Measurements from ENCODE around the gene ZDHHC7.
"Not testable (repeated sequence)": the region's sequence is repeated elsewhere in the genome, so short reads cannot be mapped to it uniquely, and the experiment has no call there.

Gene ZDHHC7

GRCh38 chr16:84943620-84944019 lies 67.7 kb downstream of the ZDHHC7 start:
- TF ChIP-seq ZFX (IDR thresholded peaks at IDR 0.05; ENCODE audit: borderline replicate concordance) (no peak), CTCF (IDR thresholded peaks at IDR 0.05) (no peak)
- H3K27ac ChIP-seq, result no peak overlapping the region

GRCh38 chr16:84942786-84943185 lies 68.5 kb downstream of the ZDHHC7 start:
- TF ChIP-seq CTCF (IDR thresholded peaks at IDR 0.05) (no peak), ZFX (IDR thresholded peaks at IDR 0.05; ENCODE audit: borderline replicate concordance) (no peak)
- no peak overlapping the region for H3K27ac ChIP-seq

- H3K27ac ChIP-seq, result no peak overlapping the region
- TF ChIP-seq CTCF (IDR thresholded peaks at IDR 0.05), result no peak
- no peak for TF ChIP-seq ZFX (IDR thresholded peaks at IDR 0.05; ENCODE audit: borderline replicate concordance)
Measured at GRCh38 chr16:84941921-84942320, 69.4 kb downstream of the ZDHHC7 start.

- TF ChIP-seq ZFX (IDR thresholded peaks at IDR 0.05; ENCODE audit: borderline replicate concordance) (no peak), CTCF (IDR thresholded peaks at IDR 0.05) (no peak)
- H3K27ac ChIP-seq, result no peak overlapping the region
Measured at GRCh38 chr16:84940670-84941551, 70.4 kb downstream of the ZDHHC7 start.

- H3K27ac ChIP-seq, result not testable (repeated sequence)
Measured at GRCh38 chr16:84938616-84939015, 72.7 kb downstream of the ZDHHC7 start.

- no peak overlapping the region for H3K27ac ChIP-seq
- no peak for TF ChIP-seq ZFX (IDR thresholded peaks at IDR 0.05; ENCODE audit: borderline replicate concordance)
- no peak for TF ChIP-seq CTCF (IDR thresholded peaks at IDR 0.05)
Measured at GRCh38 chr16:84937196-84938005, 73.9 kb downstream of the ZDHHC7 start.

- no peak overlapping the region for H3K27ac ChIP-seq
- TF ChIP-seq ZFX (IDR thresholded peaks at IDR 0.05; ENCODE audit: borderline replicate concordance), result no peak
- TF ChIP-seq CTCF (IDR thresholded peaks at IDR 0.05), result no peak
Measured at GRCh38 chr16:84933774-84934631, 77.3 kb downstream of the ZDHHC7 start.
